Mammary epithelial cell (primary cell): ENCODE data around the gene CDS1.

Experiments
- EZH2 ChIP-seq: IDR thresholded peaks from 2 replicates; pipeline ENCODE4 v1.6.1; 2012; ENCODE audit warnings: low read length, inconsistent platforms, borderline replicate concordance
- TF ChIP-seq, protein P1 (sequence below), 2 donors: IDR thresholded peaks in 1 of 2; conservative IDR thresholded peaks in 1 of 2; 2 replicates each; pipeline ENCODE4 v1.5.1; 2011 to 2012; ENCODE audit warnings: inconsistent platforms in 2 of 2, low read length in 2 of 2, mild to moderate bottlenecking in 2 of 2, control low read depth in 1 of 2, low read depth in 1 of 2; ENCODE audit not compliant: insufficient read depth in 1 of 2; ENCODE audit errors: extremely low read depth in 1 of 2

- TF ChIP-seq, protein P1, sequence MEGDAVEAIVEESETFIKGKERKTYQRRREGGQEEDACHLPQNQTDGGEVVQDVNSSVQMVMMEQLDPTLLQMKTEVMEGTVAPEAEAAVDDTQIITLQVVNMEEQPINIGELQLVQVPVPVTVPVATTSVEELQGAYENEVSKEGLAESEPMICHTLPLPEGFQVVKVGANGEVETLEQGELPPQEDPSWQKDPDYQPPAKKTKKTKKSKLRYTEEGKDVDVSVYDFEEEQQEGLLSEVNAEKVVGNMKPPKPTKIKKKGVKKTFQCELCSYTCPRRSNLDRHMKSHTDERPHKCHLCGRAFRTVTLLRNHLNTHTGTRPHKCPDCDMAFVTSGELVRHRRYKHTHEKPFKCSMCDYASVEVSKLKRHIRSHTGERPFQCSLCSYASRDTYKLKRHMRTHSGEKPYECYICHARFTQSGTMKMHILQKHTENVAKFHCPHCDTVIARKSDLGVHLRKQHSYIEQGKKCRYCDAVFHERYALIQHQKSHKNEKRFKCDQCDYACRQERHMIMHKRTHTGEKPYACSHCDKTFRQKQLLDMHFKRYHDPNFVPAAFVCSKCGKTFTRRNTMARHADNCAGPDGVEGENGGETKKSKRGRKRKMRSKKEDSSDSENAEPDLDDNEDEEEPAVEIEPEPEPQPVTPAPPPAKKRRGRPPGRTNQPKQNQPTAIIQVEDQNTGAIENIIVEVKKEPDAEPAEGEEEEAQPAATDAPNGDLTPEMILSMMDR (conservative IDR thresholded peaks at IDR 0.05 in 1 of 2, IDR thresholded peaks at IDR 0.05 in 1 of 2; ENCODE audit: extremely low read depth in 1 of 2, insufficient read depth in 1 of 2, low read depth in 1 of 2, low read length in 2 of 2) = no peak
- TF ChIP-seq EZH2 = no peak
Observed at GRCh38 chr4:84669201-84669600, 86.3 kb downstream of the CDS1 start.
